ENCODE measurements around the gene DHX38. TPM values are rescaled to one million over a fixed set of nuclear protein-coding genes. Genes with fewer than 3 reads are reported as not detected.
A peak's percentile ranks its signal among the peaks of the same experiment; 100 is the strongest.

DHX38 gene
- total RNA-seq, 3 donors from 2014 or later = 56.0 to 75.9 (median 62.7) TPM

DNA sequence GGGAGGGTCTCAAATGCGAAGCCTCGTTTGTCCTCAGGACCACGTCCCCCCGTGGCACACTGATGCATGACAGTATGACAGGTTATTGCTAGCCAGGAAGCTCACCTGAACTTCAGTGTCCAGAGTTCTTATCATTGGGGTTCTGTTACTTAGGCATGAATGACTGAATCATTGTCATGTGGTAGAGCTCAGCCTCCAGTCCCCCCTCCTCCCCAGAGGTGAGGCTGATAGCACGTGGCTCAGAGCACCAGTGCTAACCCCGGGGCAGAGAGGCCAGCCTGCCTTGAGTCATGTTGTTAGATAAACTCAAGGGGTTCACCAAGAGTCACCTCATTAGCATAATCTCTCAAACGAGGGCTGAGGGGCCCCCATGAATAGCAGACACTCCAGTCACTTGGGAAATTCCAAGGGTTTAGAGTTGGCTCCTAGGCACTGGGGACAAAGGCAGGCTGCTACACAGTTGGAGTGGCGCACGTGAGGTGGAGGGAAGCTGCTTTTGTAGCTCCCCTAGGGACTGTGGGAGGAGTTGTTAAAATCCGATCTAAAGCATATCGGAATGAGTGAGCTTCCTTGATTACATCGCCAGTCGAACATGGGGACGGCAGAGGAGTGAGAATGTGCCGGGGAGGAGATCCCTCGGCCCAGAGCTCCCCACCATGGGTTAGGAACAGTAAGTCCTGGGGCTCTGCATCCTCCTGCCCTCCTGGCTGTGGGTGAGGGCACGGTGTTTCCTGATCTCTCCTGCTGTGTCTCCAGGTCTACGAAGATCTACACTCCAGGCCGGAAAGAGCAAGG lies 18.2 kb downstream of the DHX38 start:
- Histone ChIP-seq H3K36me3 (ENCODE audit: low read depth) (peaks cover 25% of the 10 kb centered on the region), H3K4me1 (ENCODE audit: low read depth) (no peaks in the 10 kb centered on the region), H3K4me3 (no peak overlapping the region), H3K9me3 (no peaks in the 10 kb centered on the region)
- intact Hi-C loops (cut with DNase I, micrococcal nuclease) = no loop called here
- DNase-seq (no peak), ATAC-seq (peak; percentile 13)
- TF ChIP-seq, protein P1, sequence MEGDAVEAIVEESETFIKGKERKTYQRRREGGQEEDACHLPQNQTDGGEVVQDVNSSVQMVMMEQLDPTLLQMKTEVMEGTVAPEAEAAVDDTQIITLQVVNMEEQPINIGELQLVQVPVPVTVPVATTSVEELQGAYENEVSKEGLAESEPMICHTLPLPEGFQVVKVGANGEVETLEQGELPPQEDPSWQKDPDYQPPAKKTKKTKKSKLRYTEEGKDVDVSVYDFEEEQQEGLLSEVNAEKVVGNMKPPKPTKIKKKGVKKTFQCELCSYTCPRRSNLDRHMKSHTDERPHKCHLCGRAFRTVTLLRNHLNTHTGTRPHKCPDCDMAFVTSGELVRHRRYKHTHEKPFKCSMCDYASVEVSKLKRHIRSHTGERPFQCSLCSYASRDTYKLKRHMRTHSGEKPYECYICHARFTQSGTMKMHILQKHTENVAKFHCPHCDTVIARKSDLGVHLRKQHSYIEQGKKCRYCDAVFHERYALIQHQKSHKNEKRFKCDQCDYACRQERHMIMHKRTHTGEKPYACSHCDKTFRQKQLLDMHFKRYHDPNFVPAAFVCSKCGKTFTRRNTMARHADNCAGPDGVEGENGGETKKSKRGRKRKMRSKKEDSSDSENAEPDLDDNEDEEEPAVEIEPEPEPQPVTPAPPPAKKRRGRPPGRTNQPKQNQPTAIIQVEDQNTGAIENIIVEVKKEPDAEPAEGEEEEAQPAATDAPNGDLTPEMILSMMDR (IDR thresholded peaks at IDR 0.05) = no peak

GRCh38 chr16:72112452-72112792 lies 18.8 kb downstream of the DHX38 start:
- no peaks in the 10 kb centered on the region for H3K9me3 ChIP-seq
- no peak overlapping the region for H3K4me3 ChIP-seq
- intact Hi-C loops (cut with DNase I, micrococcal nuclease) = no loop called here
- TF ChIP-seq, protein P1 (IDR thresholded peaks at IDR 0.05) = no peak
- H3K36me3 ChIP-seq (ENCODE audit: low read depth) = peaks cover 23% of the 10 kb centered on the region
- ATAC-seq (peak; percentile 13), DNase-seq (no peak)
- no peaks in the 10 kb centered on the region for H3K4me1 ChIP-seq (ENCODE audit: low read depth)

GRCh38 chr16:72112906-72113615 lies 19.4 kb downstream of the DHX38 start:
- Histone ChIP-seq H3K4me3 (no peak overlapping the region), H3K36me3 (ENCODE audit: low read depth) (peaks cover 21% of the 10 kb centered on the region), H3K9me3 (no peaks in the 10 kb centered on the region), H3K4me1 (ENCODE audit: low read depth) (no peaks in the 10 kb centered on the region)
- TF ChIP-seq, protein P1 (IDR thresholded peaks at IDR 0.05) = no peak
- DNase-seq (no peak), ATAC-seq (no peak)
- intact Hi-C loops (cut with DNase I, micrococcal nuclease) = no loop called here

GRCh38 chr16:72113616-72113945 lies 19.9 kb downstream of the DHX38 start:
- TF ChIP-seq, protein P1 (IDR thresholded peaks at IDR 0.05) = no peak
- Histone ChIP-seq H3K9me3 (no peaks in the 10 kb centered on the region), H3K4me3 (no peak overlapping the region), H3K36me3 (ENCODE audit: low read depth) (peaks cover 15% of the 10 kb centered on the region), H3K4me1 (ENCODE audit: low read depth) (no peaks in the 10 kb centered on the region)
- DNase-seq (no peak), ATAC-seq (no peak)
- intact Hi-C loops (cut with DNase I, micrococcal nuclease) = no loop called here

DNA sequence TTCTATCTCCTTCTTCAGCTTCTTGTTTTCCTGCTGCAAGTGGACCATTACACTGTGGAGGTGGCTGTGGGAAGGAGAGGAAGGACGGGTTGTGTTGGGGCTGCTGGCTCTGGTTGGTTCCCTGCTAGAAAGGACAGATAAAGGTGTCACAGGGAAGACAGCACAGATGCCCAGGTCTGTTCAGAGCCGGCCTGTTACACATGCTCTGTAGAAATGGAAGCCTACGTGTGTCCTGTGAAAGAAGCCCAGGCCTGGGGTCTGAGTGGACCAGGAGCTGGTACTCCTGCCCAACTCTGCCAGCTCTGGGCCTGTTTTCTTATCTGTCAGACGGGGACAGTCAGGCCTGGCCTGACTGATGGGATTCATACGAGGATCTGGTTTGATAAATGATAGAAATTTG lies 26.4 kb downstream of the DHX38 start:
- H3K36me3 ChIP-seq (ENCODE audit: low read depth) = no peaks in the 10 kb centered on the region
- no peak for DNase-seq
- intact Hi-C loops (cut with DNase I, micrococcal nuclease) = no loop called here
- no peak overlapping the region for H3K4me3 ChIP-seq
- H3K4me1 ChIP-seq (ENCODE audit: low read depth) = no peaks in the 10 kb centered on the region
- no peaks in the 10 kb centered on the region for H3K9me3 ChIP-seq
- TF ChIP-seq, protein P1 (IDR thresholded peaks at IDR 0.05) = no peak
- ATAC-seq = no peak
